Neuronal stem cell (in vitro differentiated cells): ENCODE data around the gene CETP.
"Not testable (repeated sequence)": the region's sequence is repeated elsewhere in the genome, so short reads cannot be mapped to it uniquely, and the experiment has no call there.

Experiments used
- DNase-seq: peaks from one replicate; pipeline ENCODE4 v3.0.0-alpha.2; 2013; ENCODE audit warnings: low spot score
- H2AFZ ChIP-seq: one replicate; pipeline ENCODE4 v1.6.1; 2013; ENCODE audit warnings: mild to moderate bottlenecking, low read length, inconsistent platforms
- H2AK5ac ChIP-seq: 2 replicates; pipeline ENCODE4 v1.6.1; 2013; ENCODE audit warnings: low read depth, mild to moderate bottlenecking, inconsistent platforms, low read length, moderate library complexity, mixed read lengths
- H2BK120ac ChIP-seq: 2 replicates; pipeline ENCODE4 v1.6.1; 2013; ENCODE audit warnings: low read depth, mild to moderate bottlenecking, inconsistent platforms, low read length, moderate library complexity, mixed read lengths
- H2BK12ac ChIP-seq: one replicate; pipeline ENCODE4 v1.6.1; 2013; ENCODE audit warnings: low read length, inconsistent platforms
- H2BK15ac ChIP-seq: 2 replicates; pipeline ENCODE4 v1.6.1; 2013; ENCODE audit warnings: mild to moderate bottlenecking, low read length, inconsistent platforms, mixed read lengths
- H2BK5ac ChIP-seq: one replicate; pipeline ENCODE4 v1.6.1; 2013; ENCODE audit warnings: inconsistent platforms, mild to moderate bottlenecking, low read length, moderate library complexity
- H3K14ac ChIP-seq: one replicate; pipeline ENCODE4 v1.6.1; 2013; ENCODE audit warnings: low read length, inconsistent platforms
- H3K18ac ChIP-seq: 2 replicates; pipeline ENCODE4 v1.6.1; 2013; ENCODE audit warnings: low read length, inconsistent platforms
- H3K23ac ChIP-seq: 2 replicates; pipeline ENCODE4 v1.6.1; 2013; ENCODE audit warnings: low read depth, mild to moderate bottlenecking, mixed read lengths, low read length, inconsistent platforms; ENCODE audit not compliant: poor library complexity
- H3K27ac ChIP-seq: replicated peaks from 3 replicates; pipeline ENCODE4 v1.5.1; 2013; ENCODE audit warnings: low read length, inconsistent platforms
- H3K27me3 ChIP-seq, 3 experiments: 2 replicates each; pipeline ENCODE4 v1.6.1; 2013; ENCODE audit warnings: low read length in 3 of 3, mild to moderate bottlenecking in 2 of 3, inconsistent platforms in 1 of 3, low read depth in 1 of 3, mixed read lengths in 1 of 3, moderate library complexity in 1 of 3; ENCODE audit not compliant: control insufficient read depth in 3 of 3, insufficient read depth in 3 of 3
- H3K36me3 ChIP-seq, 2 donors: replicated peaks in 1 of 2; 2 replicates each; pipeline ENCODE4 v1.6.1; 2013; ENCODE audit warnings: low read length in 2 of 2; ENCODE audit not compliant: control insufficient read depth in 2 of 2, insufficient read depth in 2 of 2
- H3K4ac ChIP-seq: 2 replicates; pipeline ENCODE4 v1.6.1; 2013; ENCODE audit warnings: inconsistent platforms, mild to moderate bottlenecking, low read length, moderate library complexity
- H3K4me1 ChIP-seq, 2 donors: 1 replicate in 1 of 2; 2 replicates in 1 of 2; pipeline ENCODE4 v1.6.1; 2013; ENCODE audit warnings: low read length in 2 of 2, low read depth in 1 of 2; ENCODE audit not compliant: control insufficient read depth in 2 of 2, insufficient read depth in 1 of 2
- H3K4me2 ChIP-seq: one replicate; pipeline ENCODE4 v1.6.1; 2013; ENCODE audit warnings: mild to moderate bottlenecking, low read length, inconsistent platforms; ENCODE audit not compliant: insufficient read depth, poor library complexity, severe bottlenecking
- H3K4me3 ChIP-seq, 2 donors: 2 replicates each; pipeline ENCODE4 v1.5.1; 2013; ENCODE audit warnings: low read length in 2 of 2, mild to moderate bottlenecking in 2 of 2, inconsistent platforms in 1 of 2, moderate library complexity in 1 of 2
- H3K79me1 ChIP-seq: one replicate; pipeline ENCODE4 v1.6.1; 2013; ENCODE audit warnings: low read depth, mild to moderate bottlenecking, inconsistent platforms, low read length, moderate library complexity
- H3K9ac ChIP-seq: one replicate; pipeline ENCODE4 v1.6.1; 2013; ENCODE audit warnings: mild to moderate bottlenecking, low read depth, low read length, inconsistent platforms; ENCODE audit not compliant: poor library complexity
- H3K9me3 ChIP-seq, 2 donors: replicated peaks in 1 of 2; 2 replicates each; pipeline versions ENCODE3 to v1.6.1; 2013; ENCODE audit warnings: low read length in 2 of 2, mild to moderate bottlenecking in 2 of 2, inconsistent platforms in 1 of 2, low read depth in 1 of 2, mixed read lengths in 1 of 2, moderate library complexity in 1 of 2; ENCODE audit not compliant: control insufficient read depth in 2 of 2, insufficient read depth in 1 of 2
- H4K8ac ChIP-seq: one replicate; pipeline ENCODE4 v1.6.1; 2013; ENCODE audit warnings: low read depth, mild to moderate bottlenecking, inconsistent platforms, low read length, moderate library complexity
- H4K91ac ChIP-seq: one replicate; pipeline ENCODE4 v1.6.1; 2013; ENCODE audit warnings: low read length, low read depth, mild to moderate bottlenecking, inconsistent platforms; ENCODE audit not compliant: poor library complexity
- WGBS, 2 donors: extraction: QIAGEN DNeasy Blood & Tissue Kit; methylation state at CpG; one replicate each; pipeline ENCODE4 v1.1.7; 2013; ENCODE audit warnings: missing lambda C conversion rate in 2 of 2, mixed read lengths in 1 of 2; ENCODE audit not compliant: insufficient read length in 2 of 2, insufficient replicate concordance in 1 of 2; ENCODE audit errors: extremely low coverage in 2 of 2; 5-methylcytosine and 5-hydroxymethylcytosine counted together

Gene CETP

GRCh38 chr16:57005597-57005996 is 43.8 kb downstream of the CETP start:
- H3K9me3 ChIP-seq, DNase-seq, H2AK5ac ChIP-seq, H2BK12ac ChIP-seq, H3K4ac ChIP-seq, H3K18ac ChIP-seq, H3K27ac ChIP-seq, H2BK15ac ChIP-seq, H3K9ac ChIP-seq, H3K23ac ChIP-seq, H3K14ac ChIP-seq, H3K4me1 ChIP-seq, H2BK5ac ChIP-seq, H2AFZ ChIP-seq, H4K91ac ChIP-seq, H3K36me3 ChIP-seq, H2BK120ac ChIP-seq, H3K79me1 ChIP-seq, H3K4me2 ChIP-seq, H4K8ac ChIP-seq, H3K4me3 ChIP-seq: not testable (repeated sequence)
- no CpG with 5 or more reads among the region's 2 CpGs for WGBS, 2 donors
- peaks cover 0 to 14% (median 0%) of the 10 kb centered on the region in 3 experiments for H3K27me3 ChIP-seq

- Histone ChIP-seq H3K4ac (no peak overlapping the region), H3K27ac (no peak overlapping the region), H4K91ac (no peak overlapping the region), H2BK12ac (no peak overlapping the region), H3K4me3 (no peak overlapping the region), H2BK5ac (no peak overlapping the region), H3K23ac (no peak overlapping the region), H3K36me3 (no peaks in the 10 kb centered on the region), H3K9ac (no peak overlapping the region), H2AFZ (no peak overlapping the region), H3K9me3 (no peaks in the 10 kb centered on the region), H3K4me1 (peaks cover 0 to 6% of the 10 kb centered on the region in 2 donors), H3K27me3 (peaks cover 0 to 14% (median 0%) of the 10 kb centered on the region in 3 experiments), H2AK5ac (no peak overlapping the region), H2BK120ac (no peak overlapping the region), H3K14ac (no peak overlapping the region), H4K8ac (no peak overlapping the region), H3K4me2 (no peak overlapping the region), H3K18ac (no peak overlapping the region), H3K79me1 (no peaks in the 10 kb centered on the region), H2BK15ac (no peak overlapping the region)
- WGBS, 2 donors, result no CpG with 5 or more reads among the region's 5 CpGs
- DNase-seq, result no peak
These were observed 45.3 kb downstream of the CETP start for GRCh38 chr16:57007050-57007449.

- no peak overlapping the region for H3K23ac ChIP-seq
- H3K4me2 ChIP-seq, result no peak overlapping the region
- H3K4me1 ChIP-seq, result peaks cover 0 to 6% of the 10 kb centered on the region in 2 donors
- no peaks in the 10 kb centered on the region for H3K36me3 ChIP-seq
- no peaks in the 10 kb centered on the region for H3K79me1 ChIP-seq
- no peak overlapping the region for H2BK5ac ChIP-seq
- H4K91ac ChIP-seq, result no peak overlapping the region
- no peak overlapping the region for H3K18ac ChIP-seq
- no peak for DNase-seq
- no peak overlapping the region for H2AFZ ChIP-seq
- H3K27me3 ChIP-seq, result peaks cover 0 to 14% (median 0%) of the 10 kb centered on the region in 3 experiments
- H3K4ac ChIP-seq, result no peak overlapping the region
- no peak overlapping the region for H2AK5ac ChIP-seq
- H3K9ac ChIP-seq, result no peak overlapping the region
- no peak overlapping the region for H2BK120ac ChIP-seq
- H3K14ac ChIP-seq, result no peak overlapping the region
- no peak overlapping the region for H4K8ac ChIP-seq
- H3K27ac ChIP-seq, result no peak overlapping the region
- H3K4me3 ChIP-seq, result no peak overlapping the region
- no peak overlapping the region for H2BK15ac ChIP-seq
- H3K9me3 ChIP-seq, result no peaks in the 10 kb centered on the region
- H2BK12ac ChIP-seq, result no peak overlapping the region
- WGBS, 2 donors, result no CpG with 5 or more reads among the region's 3 CpGs
These were observed 45.8 kb downstream of the CETP start for GRCh38 chr16:57007530-57007929.

- Histone ChIP-seq H3K4me2 (no peak overlapping the region), H4K8ac (no peak overlapping the region), H2BK12ac (no peak overlapping the region), H3K4ac (no peak overlapping the region), H3K23ac (no peak overlapping the region), H2AK5ac (no peak overlapping the region), H3K9ac (no peak overlapping the region), H3K18ac (no peak overlapping the region), H2BK120ac (no peak overlapping the region), H3K27ac (no peak overlapping the region), H3K36me3 (no peaks in the 10 kb centered on the region), H3K14ac (no peak overlapping the region), H3K27me3 (peaks cover 0 to 14% (median 0%) of the 10 kb centered on the region in 3 experiments), H3K4me1 (peaks cover 0 to 6% of the 10 kb centered on the region in 2 donors), H4K91ac (no peak overlapping the region), H2BK5ac (no peak overlapping the region), H3K79me1 (no peaks in the 10 kb centered on the region), H2BK15ac (no peak overlapping the region), H2AFZ (no peak overlapping the region), H3K4me3 (no peak overlapping the region), H3K9me3 (no peaks in the 10 kb centered on the region)
- DNase-seq, result no peak
- WGBS, 2 donors, result 100% methylated on average over 1 of the region's 1 CpG; no CpG with 5 or more reads in 1 of the 2 donors
These were observed 46.7 kb downstream of the CETP start for GRCh38 chr16:57008440-57008839.
